T47D (cell line): ENCODE results near the gene CP.

Experiments used
- DNase-seq, 2 experiments: peaks; one replicate each; pipeline versions ENCODE4 v3.0.0 to v3.0.0-alpha.2; 2011 to 2012; ENCODE audit warnings: low read depth in 1 of 2, low spot score in 1 of 2
- JUND ChIP-seq: IDR thresholded peaks from 2 replicates; pipeline ENCODE4 v1.6.1; 2012; ENCODE audit warnings: low read depth
- in situ Hi-C: cut with HindIII; loops from 2 replicates; pipeline ENCODE4 v1.10.0; 2016; ENCODE audit warnings: low sequenced_read_pairs, low pct_unique_long_range_greater_than_20kb

Gene CP

DNA sequence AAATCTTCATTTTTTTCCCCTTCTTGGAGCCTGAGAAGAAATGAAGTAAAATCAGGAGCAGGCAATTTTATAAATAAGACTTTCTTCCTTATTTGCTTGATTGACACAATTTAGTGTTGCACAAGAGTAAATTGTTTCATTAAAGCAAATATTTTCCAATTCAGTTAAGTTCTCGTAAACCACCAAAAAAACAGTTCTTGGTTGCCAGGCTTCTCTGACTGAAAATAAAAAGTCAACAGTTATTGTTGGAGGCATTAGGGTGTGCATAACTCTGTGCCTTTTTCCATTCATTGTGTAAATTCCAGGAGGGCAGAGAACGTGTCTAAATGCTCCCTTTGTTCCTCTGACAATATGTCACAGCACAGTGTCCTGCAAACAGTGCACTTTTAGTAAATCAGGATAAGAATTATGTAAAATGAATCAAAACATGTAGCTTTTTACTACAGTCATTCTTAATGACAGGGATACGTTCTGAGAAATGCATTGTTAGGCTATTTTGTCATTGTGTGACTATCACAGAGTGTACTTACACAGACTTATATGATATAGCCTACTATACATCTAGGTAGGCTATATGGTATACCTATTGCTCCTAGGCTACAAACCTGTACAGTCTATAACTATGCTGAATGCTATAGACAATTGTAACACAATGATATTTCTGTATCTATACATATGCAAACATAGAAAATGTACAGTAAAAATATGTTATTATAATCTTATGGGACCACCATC is at the start of gene CP:
Gene CP (minus strand): TSS at position 47 of the 735 bp plus-strand sequence. CDS start 37 bp downstream, at position 10.
- in situ Hi-C loops: no loop called here
- no peak for DNase-seq
- TF ChIP-seq JUND: no peak

DNA sequence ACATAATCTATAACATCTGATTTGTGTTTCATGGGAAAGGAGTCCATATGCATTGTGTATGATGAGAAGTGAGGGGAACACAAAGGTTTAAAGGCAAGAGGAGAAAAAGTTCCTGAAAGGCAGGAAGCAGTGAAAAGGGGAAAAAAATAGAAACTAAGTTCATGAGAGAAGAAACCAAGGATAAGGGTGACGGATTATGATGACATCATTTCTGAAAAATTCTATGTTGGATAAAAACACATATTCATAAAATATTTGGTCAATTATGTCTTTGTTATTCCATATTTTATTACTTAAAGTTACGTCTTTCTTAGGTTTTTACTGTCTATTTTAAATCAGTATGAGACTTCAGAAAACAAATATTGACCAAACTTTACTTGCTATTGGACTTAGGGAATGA is 48.6 kb upstream of the CP start:
- in situ Hi-C loops: no loop called here
- DNase-seq: no peak
- TF ChIP-seq JUND: no peak

DNA sequence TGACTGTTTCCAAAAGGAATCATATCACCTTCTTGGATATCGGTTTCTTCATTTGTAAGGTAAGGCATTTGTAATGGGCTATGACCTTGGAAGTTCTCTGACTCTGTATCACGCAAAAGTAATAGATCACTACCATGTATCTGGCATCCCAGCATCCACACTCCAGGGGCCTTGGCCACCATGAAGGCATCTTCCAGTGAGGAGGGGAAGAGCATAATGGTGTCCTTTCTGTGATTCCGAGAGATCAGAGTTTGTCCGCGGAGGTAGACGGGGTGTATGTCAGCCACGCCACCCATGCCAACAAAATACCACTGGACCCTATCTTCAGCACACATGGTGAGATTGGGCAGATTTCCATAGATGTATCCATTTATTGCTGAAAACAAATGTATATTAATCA is 48.1 kb upstream of the CP start:
- no peak for TF ChIP-seq JUND
- no peak for DNase-seq
- in situ Hi-C loops: no loop called here

DNA sequence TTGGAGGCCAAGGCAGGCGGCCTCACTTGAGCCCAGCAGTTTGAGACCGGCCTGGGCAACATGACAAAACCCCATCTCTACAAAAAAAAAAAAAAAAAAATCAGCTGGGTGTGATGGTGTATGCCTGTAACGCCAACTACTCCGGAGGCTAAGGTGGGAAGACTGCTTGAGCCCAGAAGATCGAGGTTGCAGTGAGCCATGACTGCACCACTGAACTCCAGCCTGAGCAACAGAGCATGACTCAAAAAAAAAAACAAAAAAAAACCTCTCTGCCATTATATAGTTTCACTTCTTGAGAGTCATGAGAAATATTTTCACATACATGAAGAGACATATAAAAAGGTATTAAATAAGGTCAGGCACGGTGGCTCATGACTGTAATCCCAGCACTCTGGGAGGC is 45.9 kb upstream of the CP start:
- in situ Hi-C loops: no loop called here
- no peak for TF ChIP-seq JUND
- no peak for DNase-seq

DNA sequence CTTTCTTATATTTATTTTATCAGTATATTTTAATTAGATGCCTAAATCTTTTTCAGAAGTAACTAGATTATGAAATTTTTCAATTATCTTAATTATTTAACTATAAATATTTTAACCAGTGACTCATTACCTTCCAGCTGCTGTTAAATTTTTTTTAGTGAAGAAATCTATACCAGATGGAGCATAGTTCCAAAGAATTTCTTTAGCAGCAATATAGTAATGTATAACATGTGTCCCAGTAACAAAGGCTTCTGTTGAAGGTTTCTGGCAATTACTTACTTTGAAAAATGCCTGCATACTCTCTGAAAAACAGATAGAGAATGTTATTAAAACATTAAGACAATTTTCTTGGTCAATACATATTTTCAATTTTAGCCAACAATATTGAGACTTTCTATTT is 45.1 kb upstream of the CP start:
- TF ChIP-seq JUND: no peak
- DNase-seq: no peak
- in situ Hi-C loops: no loop called here

- in situ Hi-C loops: no loop called here
- no peak for TF ChIP-seq JUND
- no peak for DNase-seq
Observed at GRCh38 chr3:149263856-149264255, 42.2 kb upstream of the CP start.

GRCh38 chr3:149258714-149259113 is 37.1 kb upstream of the CP start:
- TF ChIP-seq JUND: no peak
- in situ Hi-C loops: no loop called here
- DNase-seq: no peak

DNA sequence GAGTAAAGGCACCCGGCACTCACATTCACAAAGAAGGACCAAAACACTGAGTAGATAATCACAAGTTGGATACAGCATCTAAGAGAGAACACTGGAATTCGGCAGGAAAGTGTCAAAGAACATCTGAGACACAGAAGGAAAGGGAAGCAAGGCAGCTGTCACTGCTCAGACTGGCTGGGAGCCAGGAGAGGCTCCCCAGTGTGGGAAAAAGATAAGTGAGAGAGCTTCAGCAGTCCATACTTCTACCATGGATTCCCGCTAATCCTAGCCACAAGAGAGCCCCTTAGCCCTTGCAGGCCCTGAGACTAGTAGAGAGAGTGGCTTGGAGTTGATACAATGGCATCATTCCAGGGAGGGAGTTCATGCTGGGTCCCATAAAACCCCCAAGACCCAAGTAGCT is 36.7 kb upstream of the CP start:
- DNase-seq: no peak
- TF ChIP-seq JUND: no peak
- in situ Hi-C loops: no loop called here

DNA sequence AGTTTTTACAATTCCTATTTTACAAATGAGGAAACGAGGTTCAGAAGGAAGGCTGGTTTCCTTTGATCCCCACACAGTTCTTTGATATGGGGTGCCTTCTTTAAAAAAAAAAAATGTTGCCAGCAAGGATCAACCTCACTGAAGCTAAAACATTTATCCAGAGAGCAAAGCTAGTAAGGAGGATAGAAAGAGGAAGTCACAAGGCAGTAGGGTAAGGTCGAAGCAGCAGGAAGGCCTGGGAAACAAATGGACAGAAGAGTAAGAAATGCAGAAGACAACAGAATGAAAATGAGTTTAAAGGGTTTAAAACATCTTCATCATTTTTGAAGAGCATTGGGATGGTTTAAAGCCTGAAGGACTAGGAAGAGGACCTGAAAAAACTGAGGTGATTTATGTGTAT is 30.6 kb upstream of the CP start:
- in situ Hi-C loops: no loop called here
- DNase-seq: no peak
- TF ChIP-seq JUND: no peak

DNA sequence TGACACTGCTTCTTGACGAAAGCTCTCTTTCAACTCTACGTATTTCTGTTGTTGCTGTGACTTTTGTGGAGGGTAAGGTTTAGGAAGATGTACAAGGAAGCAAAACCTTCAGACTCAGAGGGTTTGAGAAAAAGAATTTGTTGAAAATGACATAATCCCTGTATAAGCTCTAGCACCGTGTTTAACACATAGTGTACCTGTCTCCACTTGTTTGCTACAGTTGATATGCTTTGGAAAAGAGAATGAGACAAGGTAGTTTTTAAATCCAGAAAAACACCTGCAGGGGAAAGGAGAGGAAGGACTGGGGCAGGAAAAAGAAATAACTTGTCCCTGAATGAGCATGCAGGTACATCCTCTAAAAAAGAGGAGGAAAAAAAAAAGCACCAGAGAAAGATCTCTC is 29.6 kb upstream of the CP start:
- no peak for TF ChIP-seq JUND
- DNase-seq: no peak
- in situ Hi-C loops: no loop called here

GRCh38 chr3:149247929-149248691 is 26.5 kb upstream of the CP start:
- in situ Hi-C loops: no loop called here
- TF ChIP-seq JUND: no peak
- DNase-seq: no peak

GRCh38 chr3:149247008-149247710 is 25.5 kb upstream of the CP start:
- no peak for DNase-seq
- TF ChIP-seq JUND: no peak
- in situ Hi-C loops: no loop called here
